Liver (tissue), 3 donors: ENCODE results near the gene MICU1.

ENCODE experiments used
- EGR1 ChIP-seq, 2 donors: IDR thresholded peaks; 2 replicates each; pipeline ENCODE4 v1.6.1; 2016 to 2018; ENCODE audit warnings: antibody characterized with exemption in 2 of 2, low read depth in 2 of 2
- FOXA2 ChIP-seq: IDR thresholded peaks from 2 replicates; pipeline ENCODE4 v1.6.1; 2016; ENCODE audit warnings: antibody characterized with exemption
- JUND ChIP-seq, 2 donors: IDR thresholded peaks; 2 replicates each; pipeline ENCODE4 v1.6.1; 2016; ENCODE audit warnings: antibody characterized with exemption in 2 of 2
- RAD21 ChIP-seq, 2 donors: IDR thresholded peaks; 2 replicates each; pipeline ENCODE4 v1.6.1; 2016; ENCODE audit warnings: antibody characterized with exemption in 2 of 2, mild to moderate bottlenecking in 2 of 2
- TAF1 ChIP-seq: conservative IDR thresholded peaks from 2 replicates; pipeline ENCODE4 v1.6.1; 2016; ENCODE audit warnings: antibody characterized with exemption, mild to moderate bottlenecking
- TF ChIP-seq, protein P1 (sequence below): fragments of 150-350 bp; IDR thresholded peaks from 2 replicates; pipeline ENCODE4 v1.5.1; 2017; ENCODE audit warnings: improper control_type of control experiment, low read depth, low read length; ENCODE audit not compliant: missing input control
- TF ChIP-seq, protein P2 (sequence below): IDR thresholded peaks from 2 replicates; pipeline ENCODE4 v1.6.1; 2016; ENCODE audit warnings: antibody characterized with exemption, mild to moderate bottlenecking
- TF ChIP-seq, protein P3 (sequence below): IDR thresholded peaks from 2 replicates; pipeline ENCODE4 v1.6.1; 2016; ENCODE audit warnings: antibody characterized with exemption
- donor health status: healthy.
- donor health status: healthy.

DNA sequence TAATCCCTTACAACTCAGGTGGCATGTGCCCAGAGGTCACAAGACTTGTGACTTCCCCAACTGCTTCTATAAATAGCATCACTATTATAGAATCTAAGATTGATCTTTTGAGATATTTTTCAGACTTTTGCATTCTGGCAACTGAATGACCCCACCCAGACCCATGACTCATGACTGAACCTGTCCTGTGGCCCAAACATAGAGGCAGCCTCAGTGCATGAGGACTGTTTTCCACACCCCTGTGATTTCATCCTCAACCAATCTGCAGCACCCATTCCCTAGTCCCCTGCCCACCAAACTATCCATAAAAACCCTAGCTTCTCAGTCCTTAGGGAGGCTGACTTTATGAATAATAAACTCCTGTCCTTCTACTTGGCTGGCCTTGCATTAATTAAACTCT lies 84.5 kb downstream of the MICU1 start:
- TF ChIP-seq JUND (IDR thresholded peaks at IDR 0.05) (no peak), EGR1 (IDR thresholded peaks at IDR 0.05; ENCODE audit: low read depth in 2 of 2) (no peak), TAF1 (no peak), FOXA2 (no peak), RAD21 (IDR thresholded peaks at IDR 0.05) (no peak)
- TF ChIP-seq, protein P1, sequence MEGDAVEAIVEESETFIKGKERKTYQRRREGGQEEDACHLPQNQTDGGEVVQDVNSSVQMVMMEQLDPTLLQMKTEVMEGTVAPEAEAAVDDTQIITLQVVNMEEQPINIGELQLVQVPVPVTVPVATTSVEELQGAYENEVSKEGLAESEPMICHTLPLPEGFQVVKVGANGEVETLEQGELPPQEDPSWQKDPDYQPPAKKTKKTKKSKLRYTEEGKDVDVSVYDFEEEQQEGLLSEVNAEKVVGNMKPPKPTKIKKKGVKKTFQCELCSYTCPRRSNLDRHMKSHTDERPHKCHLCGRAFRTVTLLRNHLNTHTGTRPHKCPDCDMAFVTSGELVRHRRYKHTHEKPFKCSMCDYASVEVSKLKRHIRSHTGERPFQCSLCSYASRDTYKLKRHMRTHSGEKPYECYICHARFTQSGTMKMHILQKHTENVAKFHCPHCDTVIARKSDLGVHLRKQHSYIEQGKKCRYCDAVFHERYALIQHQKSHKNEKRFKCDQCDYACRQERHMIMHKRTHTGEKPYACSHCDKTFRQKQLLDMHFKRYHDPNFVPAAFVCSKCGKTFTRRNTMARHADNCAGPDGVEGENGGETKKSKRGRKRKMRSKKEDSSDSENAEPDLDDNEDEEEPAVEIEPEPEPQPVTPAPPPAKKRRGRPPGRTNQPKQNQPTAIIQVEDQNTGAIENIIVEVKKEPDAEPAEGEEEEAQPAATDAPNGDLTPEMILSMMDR, result no peak
- TF ChIP-seq, protein P2, sequence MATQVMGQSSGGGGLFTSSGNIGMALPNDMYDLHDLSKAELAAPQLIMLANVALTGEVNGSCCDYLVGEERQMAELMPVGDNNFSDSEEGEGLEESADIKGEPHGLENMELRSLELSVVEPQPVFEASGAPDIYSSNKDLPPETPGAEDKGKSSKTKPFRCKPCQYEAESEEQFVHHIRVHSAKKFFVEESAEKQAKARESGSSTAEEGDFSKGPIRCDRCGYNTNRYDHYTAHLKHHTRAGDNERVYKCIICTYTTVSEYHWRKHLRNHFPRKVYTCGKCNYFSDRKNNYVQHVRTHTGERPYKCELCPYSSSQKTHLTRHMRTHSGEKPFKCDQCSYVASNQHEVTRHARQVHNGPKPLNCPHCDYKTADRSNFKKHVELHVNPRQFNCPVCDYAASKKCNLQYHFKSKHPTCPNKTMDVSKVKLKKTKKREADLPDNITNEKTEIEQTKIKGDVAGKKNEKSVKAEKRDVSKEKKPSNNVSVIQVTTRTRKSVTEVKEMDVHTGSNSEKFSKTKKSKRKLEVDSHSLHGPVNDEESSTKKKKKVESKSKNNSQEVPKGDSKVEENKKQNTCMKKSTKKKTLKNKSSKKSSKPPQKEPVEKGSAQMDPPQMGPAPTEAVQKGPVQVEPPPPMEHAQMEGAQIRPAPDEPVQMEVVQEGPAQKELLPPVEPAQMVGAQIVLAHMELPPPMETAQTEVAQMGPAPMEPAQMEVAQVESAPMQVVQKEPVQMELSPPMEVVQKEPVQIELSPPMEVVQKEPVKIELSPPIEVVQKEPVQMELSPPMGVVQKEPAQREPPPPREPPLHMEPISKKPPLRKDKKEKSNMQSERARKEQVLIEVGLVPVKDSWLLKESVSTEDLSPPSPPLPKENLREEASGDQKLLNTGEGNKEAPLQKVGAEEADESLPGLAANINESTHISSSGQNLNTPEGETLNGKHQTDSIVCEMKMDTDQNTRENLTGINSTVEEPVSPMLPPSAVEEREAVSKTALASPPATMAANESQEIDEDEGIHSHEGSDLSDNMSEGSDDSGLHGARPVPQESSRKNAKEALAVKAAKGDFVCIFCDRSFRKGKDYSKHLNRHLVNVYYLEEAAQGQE, result no peak
- TF ChIP-seq, protein P3, sequence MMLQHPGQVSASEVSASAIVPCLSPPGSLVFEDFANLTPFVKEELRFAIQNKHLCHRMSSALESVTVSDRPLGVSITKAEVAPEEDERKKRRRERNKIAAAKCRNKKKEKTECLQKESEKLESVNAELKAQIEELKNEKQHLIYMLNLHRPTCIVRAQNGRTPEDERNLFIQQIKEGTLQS, result no peak
